ENCODE results near the gene PRKCE. TPM values are rescaled to one million over a fixed set of nuclear protein-coding genes. Genes with fewer than 3 reads are reported as not detected.

Gene PRKCE
- total RNA-seq, 1 experiment from 2014 or later = 1.3 TPM

GRCh38 chr2:45769056-45769455 is 117.6 kb downstream of the PRKCE start:
- Mint-ChIP-seq H3K27me3 (ENCODE audit: low read depth) (peaks cover 2% of the 10 kb centered on the region; the same call in 1 of the 2 replicates), H3K27ac (no peak overlapping the region), H3K36me3 (ENCODE audit: insufficient read depth in 1 of 3, low read depth in 3 of 3) (no peaks in the 10 kb centered on the region), H3K4me1 (peaks cover 21 to 25% of the 10 kb centered on the region in 2 experiments), H3K9me3 (no peaks in the 10 kb centered on the region), H3K4me3 (no peak overlapping the region)
- H3K27ac ChIP-seq (ENCODE audit: insufficient read length, low read depth, low read length) = no peak overlapping the region
- no peak overlapping the region for H4K91ac ChIP-seq (ENCODE audit: insufficient read length, low read depth, low read length)
- no peaks in the 10 kb centered on the region for H3K4me1 ChIP-seq (ENCODE audit: insufficient read depth, low read length)
- no peak overlapping the region for H3K56ac ChIP-seq (ENCODE audit: insufficient read length, low read depth, low read length)
- no peak overlapping the region for H3K18ac ChIP-seq (ENCODE audit: insufficient read length, low read depth, low read length)
- H3K14ac ChIP-seq (ENCODE audit: insufficient read depth, low read length) = no peak overlapping the region
- DNase-seq = no peak
- no peak overlapping the region for H4K5ac ChIP-seq (ENCODE audit: insufficient read length, low read depth, low read length)
- TF ChIP-seq CTCF (conservative IDR thresholded peaks at IDR 0.05) = no peak
- H4K20me1 ChIP-seq (ENCODE audit: control insufficient read depth, insufficient read depth, insufficient read length) = no peaks in the 10 kb centered on the region
- no peaks in the 10 kb centered on the region for H3K79me2 ChIP-seq (ENCODE audit: insufficient read depth, low read length)
- no peak overlapping the region for H3K4ac ChIP-seq (ENCODE audit: low read depth, low read length)
- no peaks in the 10 kb centered on the region for H3K9me3 ChIP-seq (ENCODE audit: control insufficient read depth, low read depth, low read length)
- H3K79me1 ChIP-seq (ENCODE audit: insufficient read depth, low read depth, low read length, poor library complexity, severe bottlenecking) = no peaks in the 10 kb centered on the region
- no peak overlapping the region for H2BK15ac ChIP-seq (ENCODE audit: low read depth, low read length)
- H3K4me2 ChIP-seq (ENCODE audit: insufficient read depth, insufficient read length, low read length) = no peak overlapping the region
- no peak overlapping the region for H2AK5ac ChIP-seq (ENCODE audit: insufficient read length, low read length)
- no CpG with 5 or more reads among the region's 2 CpGs for WGBS (ENCODE audit: extremely low coverage, insufficient read length, low lambda C conversion rate)
- H4K8ac ChIP-seq (replicated peaks; ENCODE audit: insufficient read length, low read depth, low read length) = no peak overlapping the region
- H2AFZ ChIP-seq (ENCODE audit: low read length) = no peak overlapping the region
- no peaks in the 10 kb centered on the region for H3K23me2 ChIP-seq (ENCODE audit: insufficient read length, low read depth, low read length, poor library complexity, severe bottlenecking)
- H3K27me3 ChIP-seq (ENCODE audit: insufficient read depth, low read length) = no peaks in the 10 kb centered on the region
- no peak overlapping the region for H2BK20ac ChIP-seq (ENCODE audit: low read depth, low read length, poor library complexity, severe bottlenecking)
- no peak overlapping the region for H3K23ac ChIP-seq (ENCODE audit: insufficient read length, low read depth, low read length)
- no peak overlapping the region for H2BK5ac ChIP-seq (ENCODE audit: insufficient read length, low read length)
- H3K9ac ChIP-seq (ENCODE audit: extremely low read depth, insufficient read length, low read length) = no peak overlapping the region
- H2BK120ac ChIP-seq (ENCODE audit: low read depth, low read length, poor library complexity, severe bottlenecking) = no peak overlapping the region
- H3T11ph ChIP-seq (ENCODE audit: low read length) = no peak overlapping the region
- no peak overlapping the region for H2BK12ac ChIP-seq (ENCODE audit: insufficient read length, low read depth, low read length)
